Vagina (tissue), 2 donors: ENCODE measurements around the gene CACUL1.

Experiments
- POLR2A ChIP-seq, 2 donors: fragments of 450-650 bp; IDR thresholded peaks; one replicate each; pipeline ENCODE4 v1.6.1; 2017; ENCODE audit warnings: antibody characterized with exemption in 2 of 2, mild to moderate bottlenecking in 2 of 2, moderate library complexity in 2 of 2
- TF ChIP-seq, protein P1 (sequence below), 3 experiments: fragments of 450-650 bp in 2 of 3; fragments of 200-600 bp in 1 of 3; sonication (generic) in 1 of 3; IDR thresholded peaks; one replicate each; pipeline ENCODE4 v1.5.1; 2017 to 2019; ENCODE audit warnings: antibody characterized with exemption in 3 of 3, mild to moderate bottlenecking in 2 of 3, moderate library complexity in 2 of 3

DNA sequence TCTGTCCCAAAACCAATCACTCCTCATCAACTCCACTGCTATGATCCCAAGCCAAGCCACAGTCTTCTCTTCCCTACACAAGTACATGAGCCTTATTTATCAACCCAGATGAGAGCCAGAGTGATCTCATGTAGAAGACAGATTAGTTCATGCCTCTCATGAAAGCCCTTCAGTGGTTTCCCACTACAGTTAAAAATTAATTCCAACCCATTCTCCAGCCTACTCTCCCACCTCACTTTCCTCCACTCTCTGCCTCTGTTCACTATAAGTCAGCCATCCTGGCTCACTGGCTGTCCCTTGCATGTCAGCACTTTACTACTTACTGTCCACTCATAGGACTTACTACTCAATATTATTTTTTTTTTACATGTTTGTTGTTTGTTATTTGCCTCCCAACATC, 67.3 kb downstream of the CACUL1 start:
- TF ChIP-seq, protein P1, sequence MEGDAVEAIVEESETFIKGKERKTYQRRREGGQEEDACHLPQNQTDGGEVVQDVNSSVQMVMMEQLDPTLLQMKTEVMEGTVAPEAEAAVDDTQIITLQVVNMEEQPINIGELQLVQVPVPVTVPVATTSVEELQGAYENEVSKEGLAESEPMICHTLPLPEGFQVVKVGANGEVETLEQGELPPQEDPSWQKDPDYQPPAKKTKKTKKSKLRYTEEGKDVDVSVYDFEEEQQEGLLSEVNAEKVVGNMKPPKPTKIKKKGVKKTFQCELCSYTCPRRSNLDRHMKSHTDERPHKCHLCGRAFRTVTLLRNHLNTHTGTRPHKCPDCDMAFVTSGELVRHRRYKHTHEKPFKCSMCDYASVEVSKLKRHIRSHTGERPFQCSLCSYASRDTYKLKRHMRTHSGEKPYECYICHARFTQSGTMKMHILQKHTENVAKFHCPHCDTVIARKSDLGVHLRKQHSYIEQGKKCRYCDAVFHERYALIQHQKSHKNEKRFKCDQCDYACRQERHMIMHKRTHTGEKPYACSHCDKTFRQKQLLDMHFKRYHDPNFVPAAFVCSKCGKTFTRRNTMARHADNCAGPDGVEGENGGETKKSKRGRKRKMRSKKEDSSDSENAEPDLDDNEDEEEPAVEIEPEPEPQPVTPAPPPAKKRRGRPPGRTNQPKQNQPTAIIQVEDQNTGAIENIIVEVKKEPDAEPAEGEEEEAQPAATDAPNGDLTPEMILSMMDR (IDR thresholded peaks at IDR 0.05) = no peak
- no peak for TF ChIP-seq POLR2A (IDR thresholded peaks at IDR 0.05)
